ENCODE results near the gene GDF3. TPM values are rescaled to one million over a fixed set of nuclear protein-coding genes. Genes with fewer than 3 reads are reported as not detected.

Gene GDF3
- not detected in 2 replicates for total RNA-seq

DNA sequence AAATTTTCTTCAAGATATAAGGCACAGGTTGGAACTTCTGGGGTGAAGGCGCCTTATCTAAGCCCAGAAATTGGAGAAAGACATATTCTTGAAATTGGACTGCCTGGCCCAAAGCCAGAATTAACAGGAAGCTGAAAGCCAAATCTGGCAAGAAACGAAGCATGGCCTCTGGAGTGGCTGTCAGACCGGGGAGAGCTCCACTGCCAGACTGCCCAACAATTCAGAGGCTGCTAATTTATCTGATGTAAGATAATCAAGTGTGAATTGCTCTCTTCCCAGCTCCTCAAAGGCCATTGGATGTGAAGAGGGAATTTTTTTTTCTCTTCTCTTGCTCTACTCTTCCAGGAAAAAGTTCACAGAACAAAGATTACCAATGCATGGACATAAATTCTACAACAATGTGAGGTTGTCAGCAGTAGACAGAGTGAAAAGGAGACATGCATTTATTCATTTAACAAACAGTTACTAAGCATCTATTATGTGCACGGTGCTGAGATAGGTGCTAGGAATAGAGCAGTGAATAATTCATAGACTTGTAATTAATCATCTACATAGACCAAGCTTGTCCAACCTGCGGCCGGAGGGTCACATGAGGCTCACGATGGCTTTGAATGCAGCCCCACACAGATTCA is at the start of gene GDF3:
Gene GDF3, minus strand, starts transcription at position 210 of the 632 bp plus-strand sequence. Its CDS starts 47 bp downstream, at position 163.

DNA sequence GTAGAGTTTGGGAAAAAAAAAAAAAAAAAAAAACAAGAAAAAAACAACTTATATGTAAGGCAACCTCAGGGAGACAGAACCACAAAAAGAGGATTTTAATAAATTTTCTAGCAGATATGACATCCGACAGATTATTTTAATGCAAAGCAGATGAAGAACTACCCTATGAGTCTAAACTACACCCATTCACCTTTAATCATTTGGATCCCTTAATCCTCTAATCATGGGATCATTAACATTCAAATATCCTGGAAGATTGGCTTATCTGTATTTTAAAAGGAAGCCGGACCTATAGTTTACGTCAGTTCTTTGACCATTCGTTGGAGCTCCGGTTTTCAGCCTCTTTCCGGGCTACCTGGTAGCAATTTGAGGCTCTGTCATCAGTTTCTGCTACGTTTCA is 15.6 kb upstream of the GDF3 start, which contains the start of gene DPPA3:
Gene DPPA3, plus strand, starts transcription at position 301 of the 400 bp plus-strand sequence. CDS start 138 bp downstream, outside the sequence.

Other genes with a start within 250 kb of the GDF3 start
- not detected in 2 replicates for gene CD163, start 192.0 kb downstream of the GDF3 start, total RNA-seq
- not detected in 2 replicates for gene APOBEC1, start 29.9 kb downstream of the GDF3 start, total RNA-seq
- gene DPPA3, start 15.7 kb upstream of the GDF3 start, total RNA-seq = not detected in 2 replicates
- gene CLEC4C, start 51.6 kb upstream of the GDF3 start, total RNA-seq = not detected in 2 replicates
- not detected in 2 replicates for gene NANOGNB, start 69.4 kb upstream of the GDF3 start, total RNA-seq
- gene NANOG, start 93.6 kb upstream of the GDF3 start, total RNA-seq = not detected in 2 replicates
- 0.11 and 1.1 TPM in 2 replicates for gene SLC2A14, start 177.1 kb upstream of the GDF3 start, total RNA-seq
- gene SLC2A3, start 240.4 kb upstream of the GDF3 start, total RNA-seq = 129 and 132 TPM in 2 replicates

Measured in uterine smooth muscle cell (primary cell).